Keratinocyte (primary cell): ENCODE data around the gene BCAT1.

Source experiments
- CTCF ChIP-seq, 3 experiments: IDR thresholded peaks in 1 of 3; conservative IDR thresholded peaks in 1 of 3; optimal IDR thresholded peaks in 1 of 3; 2 replicates in 2 of 3; 3 replicates in 1 of 3; pipeline versions ENCODE3 to v1.5.1; 2011; ENCODE audit warnings: low read length in 3 of 3, mild to moderate bottlenecking in 3 of 3, moderate library complexity in 2 of 3, control low read depth in 1 of 3, inconsistent platforms in 1 of 3; ENCODE audit not compliant: insufficient read depth in 2 of 3; ENCODE audit errors: extremely low read depth in 1 of 3
- EZH2 ChIP-seq: IDR thresholded peaks from one replicate; pipeline ENCODE4 v1.6.1; 2012; ENCODE audit warnings: inconsistent platforms, mild to moderate bottlenecking, low read length, moderate library complexity

GRCh38 chr12:24950231-24950834, 1.4 kb upstream of the BCAT1 start:
- TF ChIP-seq CTCF (optimal IDR thresholded peaks at IDR 0.05 in 1 of 3, IDR thresholded peaks at IDR 0.05 in 1 of 3, conservative IDR thresholded peaks at IDR 0.05 in 1 of 3; ENCODE audit: extremely low read depth in 1 of 3, insufficient read depth in 2 of 3, low read length in 3 of 3) = no peak
- no peak for TF ChIP-seq EZH2
